C4-2B (cell line): Measurements from ENCODE around the gene MAPK14.

ENCODE experiments used
- ZFX ChIP-seq: fragments of 450-650 bp; IDR thresholded peaks from 2 replicates; pipeline ENCODE4 v1.6.1; 2017
- TF ChIP-seq, protein P1 (sequence below): fragments of 450-650 bp; conservative IDR thresholded peaks from 2 replicates; pipeline ENCODE4 v1.5.1; 2017; ENCODE audit warnings: mild to moderate bottlenecking

DNA sequence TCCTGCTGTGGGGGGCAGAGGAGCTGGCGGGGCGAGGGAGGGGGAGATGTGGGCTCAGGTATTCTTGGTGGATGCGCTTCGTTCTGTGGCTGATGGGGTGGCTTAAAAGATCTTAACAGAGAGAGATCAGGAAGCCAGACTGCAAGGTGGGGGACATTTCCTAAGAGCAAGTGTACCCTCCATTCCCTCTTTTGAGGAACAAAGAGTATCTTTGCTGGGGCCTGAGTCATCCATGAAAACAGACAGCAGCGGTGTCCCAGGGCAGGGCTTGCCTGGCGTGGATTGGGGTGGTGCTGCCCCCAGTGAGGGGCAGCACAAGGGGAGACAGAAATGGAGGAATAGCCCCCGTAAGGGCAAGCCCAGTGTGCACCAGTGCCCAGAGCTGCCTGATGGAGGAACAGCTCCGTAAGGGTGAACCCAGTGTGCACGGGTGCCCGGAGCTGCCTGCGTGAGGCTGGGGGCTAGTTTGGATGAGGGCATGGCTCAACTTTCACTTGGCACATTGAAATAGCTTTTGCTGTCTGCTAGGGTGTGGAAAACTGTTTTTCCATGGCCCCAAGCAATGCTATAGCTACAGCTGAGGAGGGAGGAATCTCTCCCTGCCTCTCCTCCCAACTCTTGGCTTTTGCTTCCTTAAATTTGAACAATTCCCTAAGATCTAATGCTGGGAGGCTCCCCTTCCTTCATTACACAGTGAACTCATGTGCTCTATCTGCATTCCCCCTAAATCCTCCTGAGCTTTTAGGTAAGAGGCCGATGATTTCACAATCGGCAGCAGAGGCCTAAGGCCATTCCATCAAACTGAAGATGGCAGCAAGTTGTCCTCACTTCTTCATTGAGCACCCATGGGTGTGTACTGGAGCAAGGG lies 115.6 kb downstream of the MAPK14 start:
- TF ChIP-seq, protein P1, sequence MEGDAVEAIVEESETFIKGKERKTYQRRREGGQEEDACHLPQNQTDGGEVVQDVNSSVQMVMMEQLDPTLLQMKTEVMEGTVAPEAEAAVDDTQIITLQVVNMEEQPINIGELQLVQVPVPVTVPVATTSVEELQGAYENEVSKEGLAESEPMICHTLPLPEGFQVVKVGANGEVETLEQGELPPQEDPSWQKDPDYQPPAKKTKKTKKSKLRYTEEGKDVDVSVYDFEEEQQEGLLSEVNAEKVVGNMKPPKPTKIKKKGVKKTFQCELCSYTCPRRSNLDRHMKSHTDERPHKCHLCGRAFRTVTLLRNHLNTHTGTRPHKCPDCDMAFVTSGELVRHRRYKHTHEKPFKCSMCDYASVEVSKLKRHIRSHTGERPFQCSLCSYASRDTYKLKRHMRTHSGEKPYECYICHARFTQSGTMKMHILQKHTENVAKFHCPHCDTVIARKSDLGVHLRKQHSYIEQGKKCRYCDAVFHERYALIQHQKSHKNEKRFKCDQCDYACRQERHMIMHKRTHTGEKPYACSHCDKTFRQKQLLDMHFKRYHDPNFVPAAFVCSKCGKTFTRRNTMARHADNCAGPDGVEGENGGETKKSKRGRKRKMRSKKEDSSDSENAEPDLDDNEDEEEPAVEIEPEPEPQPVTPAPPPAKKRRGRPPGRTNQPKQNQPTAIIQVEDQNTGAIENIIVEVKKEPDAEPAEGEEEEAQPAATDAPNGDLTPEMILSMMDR = no peak
- TF ChIP-seq ZFX = no peak
